Non-pigmented ciliary epithelial cell (primary cell): ENCODE data around the gene ACY1.

ENCODE experiments used
- DNase-seq: peaks from one replicate; pipeline ENCODE4 v3.0.0-alpha.2; 2010; ENCODE audit warnings: low read depth

Gene ACY1

GRCh38 chr3:51945926-51946705 lies 37.2 kb upstream of the ACY1 start:
- no peak for DNase-seq

GRCh38 chr3:51946796-51947195 lies 36.5 kb upstream of the ACY1 start:
- DNase-seq, result no peak

DNA sequence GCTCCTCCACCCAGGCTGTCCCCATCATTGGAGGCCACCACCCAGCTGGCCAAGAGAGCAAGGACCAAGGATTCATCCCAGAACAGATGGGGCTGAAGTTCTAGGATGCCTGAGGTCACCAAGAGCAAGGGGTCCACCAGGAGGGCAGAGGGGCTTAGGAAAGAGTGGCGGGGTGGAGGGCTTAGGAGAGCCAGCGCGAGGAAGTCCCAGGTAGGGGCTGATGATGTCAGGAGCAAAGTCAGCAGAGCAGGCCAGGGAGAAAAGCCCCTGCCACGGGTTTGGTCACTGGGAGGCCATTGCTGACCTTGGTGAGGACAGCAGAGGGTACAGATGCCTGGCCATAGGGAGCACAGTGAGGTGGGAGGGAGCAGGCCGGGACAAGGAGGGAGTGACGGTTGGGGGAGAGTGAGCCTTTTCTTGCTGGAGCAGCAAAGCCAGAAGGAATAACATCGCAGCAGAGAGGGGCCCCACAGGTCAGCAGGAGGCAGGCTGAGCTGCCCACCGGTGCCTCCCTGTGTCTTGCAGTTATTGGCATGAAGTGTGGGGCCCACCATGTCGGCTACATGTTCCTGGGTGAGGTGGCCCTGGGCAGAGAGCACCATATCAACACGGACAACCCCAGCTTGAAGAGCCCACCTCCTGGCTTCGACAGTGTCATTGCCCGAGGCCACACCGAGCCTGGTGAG lies 36.0 kb upstream of the ACY1 start:
- no peak for DNase-seq

GRCh38 chr3:51948016-51948580 lies 35.2 kb upstream of the ACY1 start:
- no peak for DNase-seq

- DNase-seq, result no peak
Measured at GRCh38 chr3:51949121-51949520, 34.2 kb upstream of the ACY1 start.

GRCh38 chr3:51950899-51951298 lies 32.4 kb upstream of the ACY1 start:
- no peak for DNase-seq

GRCh38 chr3:51953445-51953844 lies 29.9 kb upstream of the ACY1 start:
- no peak for DNase-seq

DNA sequence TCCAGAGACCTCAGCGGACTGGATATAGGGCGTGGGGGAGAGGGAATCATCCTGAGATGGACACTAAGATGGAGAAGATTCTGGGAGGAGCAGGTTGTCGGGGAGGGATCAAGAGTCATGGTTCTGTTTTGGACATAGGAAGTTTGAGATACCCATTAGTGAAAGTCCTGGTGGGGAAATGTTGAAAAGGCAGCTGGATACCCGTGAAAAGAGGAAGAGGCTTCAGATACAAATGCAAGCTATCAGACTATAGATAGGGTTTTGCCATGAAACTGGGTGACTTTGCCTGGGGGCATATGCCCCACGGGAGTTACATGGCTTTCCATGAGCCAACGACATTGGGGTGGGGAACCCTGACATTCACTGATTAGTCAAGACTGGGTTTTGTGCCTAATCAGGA lies 29.2 kb upstream of the ACY1 start:
- no peak for DNase-seq

DNA sequence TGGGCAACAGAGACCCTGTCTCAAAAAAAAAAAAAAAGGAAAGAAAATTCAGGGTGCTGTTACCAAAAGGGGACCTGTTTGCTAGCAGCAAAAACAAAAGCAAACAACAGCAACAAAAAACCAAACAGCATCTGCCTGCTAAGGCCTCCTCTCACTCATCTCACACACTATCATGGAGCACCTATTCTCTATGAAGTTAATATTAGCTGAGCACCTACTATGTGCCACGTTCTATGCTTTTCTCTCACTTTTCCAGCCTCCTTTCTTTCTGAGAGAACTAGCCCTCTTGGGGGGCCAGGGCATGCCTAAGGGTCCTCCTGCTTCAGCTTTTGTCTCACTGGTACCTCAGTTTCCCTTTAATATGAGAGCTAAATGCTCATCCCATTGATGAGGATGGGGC lies 28.6 kb upstream of the ACY1 start:
- no peak for DNase-seq

DNA sequence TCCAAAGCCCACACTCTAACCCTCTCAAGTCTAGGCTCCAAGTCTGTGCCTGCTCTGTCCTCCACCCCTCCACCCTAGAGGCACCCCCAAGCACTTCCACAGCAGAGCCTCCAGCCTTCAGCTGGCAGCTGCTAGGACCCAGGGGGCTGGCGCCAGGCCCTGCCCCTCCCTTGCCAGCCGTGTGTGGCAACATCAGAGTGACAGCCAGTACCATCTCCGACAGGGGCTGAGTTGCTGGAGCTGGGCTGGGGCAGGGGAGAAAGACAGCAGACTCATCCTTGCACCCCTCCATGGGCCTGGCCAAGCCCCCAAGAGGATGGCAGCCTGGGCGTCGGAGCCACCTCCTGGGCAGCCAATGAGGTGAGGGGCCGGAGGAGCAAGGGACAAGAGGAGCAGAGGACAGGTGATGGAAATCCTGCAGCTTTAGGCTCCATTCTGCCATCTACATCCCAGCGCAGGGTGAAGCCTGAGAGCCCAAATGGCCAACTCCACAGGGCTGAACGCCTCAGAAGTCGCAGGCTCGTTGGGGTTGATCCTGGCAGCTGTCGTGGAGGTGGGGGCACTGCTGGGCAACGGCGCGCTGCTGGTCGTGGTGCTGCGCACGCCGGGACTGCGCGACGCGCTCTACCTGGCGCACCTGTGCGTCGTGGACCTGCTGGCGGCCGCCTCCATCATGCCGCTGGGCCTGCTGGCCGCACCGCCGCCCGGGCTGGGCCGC lies 28.0 kb upstream of the ACY1 start, which contains the start of gene GPR62:
GPR62 (plus strand) TSS at position 207 of the 718 bp plus-strand sequence; CDS start at position 479, 272 bp downstream.
- no peak for DNase-seq

DNA sequence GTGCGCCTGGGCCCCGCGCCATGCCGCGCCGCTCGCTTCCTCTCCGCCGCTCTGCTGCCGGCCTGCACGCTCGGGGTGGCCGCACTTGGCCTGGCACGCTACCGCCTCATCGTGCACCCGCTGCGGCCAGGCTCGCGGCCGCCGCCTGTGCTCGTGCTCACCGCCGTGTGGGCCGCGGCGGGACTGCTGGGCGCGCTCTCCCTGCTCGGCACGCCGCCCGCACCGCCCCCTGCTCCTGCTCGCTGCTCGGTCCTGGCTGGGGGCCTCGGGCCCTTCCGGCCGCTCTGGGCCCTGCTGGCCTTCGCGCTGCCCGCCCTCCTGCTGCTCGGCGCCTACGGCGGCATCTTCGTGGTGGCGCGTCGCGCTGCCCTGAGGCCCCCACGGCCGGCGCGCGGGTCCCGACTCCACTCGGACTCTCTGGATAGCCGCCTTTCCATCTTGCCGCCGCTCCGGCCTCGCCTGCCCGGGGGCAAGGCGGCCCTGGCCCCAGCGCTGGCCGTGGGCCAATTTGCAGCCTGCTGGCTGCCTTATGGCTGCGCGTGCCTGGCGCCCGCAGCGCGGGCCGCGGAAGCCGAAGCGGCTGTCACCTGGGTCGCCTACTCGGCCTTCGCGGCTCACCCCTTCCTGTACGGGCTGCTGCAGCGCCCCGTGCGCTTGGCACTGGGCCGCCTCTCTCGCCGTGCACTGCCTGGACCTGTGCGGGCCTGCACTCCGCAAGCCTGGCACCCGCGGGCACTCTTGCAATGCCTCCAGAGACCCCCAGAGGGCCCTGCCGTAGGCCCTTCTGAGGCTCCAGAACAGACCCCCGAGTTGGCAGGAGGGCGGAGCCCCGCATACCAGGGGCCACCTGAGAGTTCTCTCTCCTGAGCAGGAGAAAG lies 27.2 kb upstream of the ACY1 start:
- DNase-seq, result no peak

- DNase-seq, result no peak
Measured at GRCh38 chr3:51957520-51958205, 25.7 kb upstream of the ACY1 start.

DNA sequence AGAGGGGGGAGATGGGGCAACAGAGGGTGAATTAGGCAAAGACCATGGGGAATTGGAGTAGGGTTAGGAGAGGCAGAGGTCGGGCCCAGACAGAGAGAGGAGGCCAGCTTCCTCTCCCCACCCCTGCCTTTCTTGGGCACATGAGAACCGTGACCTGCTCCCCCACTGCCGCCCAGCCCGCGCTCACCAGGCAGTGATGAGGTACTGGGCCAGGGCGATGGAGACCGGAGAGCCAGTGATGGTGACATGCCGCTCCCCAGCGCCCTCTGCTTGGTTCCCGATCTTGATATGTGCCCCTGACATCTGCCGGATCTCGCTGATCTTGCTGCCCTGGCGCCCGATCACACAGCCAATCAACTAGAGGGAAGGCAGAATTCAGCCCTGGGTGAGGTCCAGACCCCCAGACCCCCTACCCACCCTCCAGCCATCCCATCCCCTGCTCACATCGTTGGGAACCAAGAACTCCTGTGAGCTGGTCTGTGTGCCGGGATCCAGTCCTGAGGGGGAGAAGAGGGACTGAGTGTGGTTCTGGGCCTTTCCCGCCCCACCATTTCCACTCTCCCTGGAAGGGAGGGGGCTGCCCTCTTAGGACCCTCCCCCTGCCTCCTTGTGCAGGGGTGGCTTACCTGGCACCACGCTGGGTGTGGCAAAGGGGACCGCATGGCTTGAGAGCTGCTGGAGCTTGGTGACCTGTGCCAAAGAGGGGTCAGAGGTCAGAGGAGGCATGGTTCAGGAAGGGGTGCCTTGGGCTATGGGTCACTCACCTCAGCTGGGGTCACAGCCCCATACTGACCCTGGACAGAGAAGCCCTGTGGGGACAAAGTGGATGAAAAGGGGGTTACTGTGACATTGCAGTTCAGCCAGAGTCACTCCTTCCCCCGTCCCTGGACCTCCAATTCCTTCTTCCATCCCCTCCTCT lies 24.5 kb upstream of the ACY1 start:
- DNase-seq, result no peak

DNA sequence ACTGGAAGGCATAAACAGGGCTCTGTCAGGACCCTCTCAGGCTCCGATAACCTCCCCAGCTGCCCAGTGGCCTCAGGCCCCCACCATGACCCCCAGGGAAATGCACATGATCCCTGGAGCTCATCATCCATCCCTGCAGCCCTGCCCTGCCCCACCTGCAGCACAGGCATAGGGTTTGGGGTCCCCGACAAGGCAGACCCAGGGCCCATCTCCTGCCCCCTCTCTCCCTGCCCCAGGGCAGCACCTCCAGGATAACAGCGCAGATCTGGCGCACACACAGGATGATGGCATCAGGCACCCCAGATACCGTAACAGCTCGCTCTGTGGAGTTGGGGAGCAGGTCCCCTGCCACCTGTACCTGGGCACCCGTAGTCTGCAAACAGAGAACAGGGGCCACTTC lies 23.7 kb upstream of the ACY1 start:
- no peak for DNase-seq

DNA sequence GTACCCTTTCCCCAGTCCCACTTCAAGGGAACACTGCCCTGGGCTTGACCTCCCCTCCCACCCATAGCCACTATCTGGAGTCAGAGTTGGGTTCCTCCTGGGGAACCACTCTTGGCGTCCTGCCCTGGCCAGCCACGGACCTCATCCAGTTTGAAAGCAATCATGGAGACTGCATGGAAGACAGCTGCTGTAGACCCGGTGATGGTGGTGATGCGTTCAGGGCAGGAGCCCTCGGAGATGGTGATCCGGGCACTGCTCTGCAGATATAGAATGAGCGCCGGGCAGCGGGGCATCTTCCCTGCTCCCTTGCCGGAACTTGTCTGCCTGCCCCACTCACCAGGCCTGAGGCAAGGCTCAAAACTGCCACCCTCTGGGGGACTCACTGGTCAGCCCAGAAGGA lies 22.9 kb upstream of the ACY1 start:
- DNase-seq, result no peak

DNA sequence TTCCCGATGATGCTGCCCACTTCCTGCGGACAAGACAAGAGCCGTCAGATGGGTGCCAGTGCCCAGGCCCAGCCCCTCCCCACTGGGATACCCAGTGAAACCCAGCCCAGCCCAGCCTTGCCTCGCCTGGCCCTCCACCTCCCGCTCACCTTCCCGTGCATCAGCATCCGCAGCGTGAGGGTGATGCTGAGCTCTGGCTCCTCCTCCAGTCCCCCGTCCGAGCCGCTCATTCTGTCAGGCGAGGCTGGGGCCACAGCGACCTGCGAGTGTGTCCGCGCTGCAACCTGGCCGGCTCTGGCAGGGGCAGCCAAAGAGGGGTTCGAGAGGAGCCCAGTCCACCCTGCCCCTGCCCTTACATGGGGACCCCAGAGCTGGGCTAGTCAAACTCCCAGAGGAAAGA lies 22.3 kb upstream of the ACY1 start:
- DNase-seq, result no peak

GRCh38 chr3:51961602-51962569 lies 21.4 kb upstream of the ACY1 start:
- no peak for DNase-seq

GRCh38 chr3:51962854-51963530 lies 20.3 kb upstream of the ACY1 start:
- no peak for DNase-seq
